GM21390 (cell line): ENCODE measurements around the gene PTPN23.

Source experiments
- ATAC-seq: cut with Tn5 transposase; IDR thresholded peaks from one replicate; pipeline ENCODE4 v1.9.1; 2021; ENCODE audit not compliant: unreplicated experiment

PTPN23 gene

DNA sequence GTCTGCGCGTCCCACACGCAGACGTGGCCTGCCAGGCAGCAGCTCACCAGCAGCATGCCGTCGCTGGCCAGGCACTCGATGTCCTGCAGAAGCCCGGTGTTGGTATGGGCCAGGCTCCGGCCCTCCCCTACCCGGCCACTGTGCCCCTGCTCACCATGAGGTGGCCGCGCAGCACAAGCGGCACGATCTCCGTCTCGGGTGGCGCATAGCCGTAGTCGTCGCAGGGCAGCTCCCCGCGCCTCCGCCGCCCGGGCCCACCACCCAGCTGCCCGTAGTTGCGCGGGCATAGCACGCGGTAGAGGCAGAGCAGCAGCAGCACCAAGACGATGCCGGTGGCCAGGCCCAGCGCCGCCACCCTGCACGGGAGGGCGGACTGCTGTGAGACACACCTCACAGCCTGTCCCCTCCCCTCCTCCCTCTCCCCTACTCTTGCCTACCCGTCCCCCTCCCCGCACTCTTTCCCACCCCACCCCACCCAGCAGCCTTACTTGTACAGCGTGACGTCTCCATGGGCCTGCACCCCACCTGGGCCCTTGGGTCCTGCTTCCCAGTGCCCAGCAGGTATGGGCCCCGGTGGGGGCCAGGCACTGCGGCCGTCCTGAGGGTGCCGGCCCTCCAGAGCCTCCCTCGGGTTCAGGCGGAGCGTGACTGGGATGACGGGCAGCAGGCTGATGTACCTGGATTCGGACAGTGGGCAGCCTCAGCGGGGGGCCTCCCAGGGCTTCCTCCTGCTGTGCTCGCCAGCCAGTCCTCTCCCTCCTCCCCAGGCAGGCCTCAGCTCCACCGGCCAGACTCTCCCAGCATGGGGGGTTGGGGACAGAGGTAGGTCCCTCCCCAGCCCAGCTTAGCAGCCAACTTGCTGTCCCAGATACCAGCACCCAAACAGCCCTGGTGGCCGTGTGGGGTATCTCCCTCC lies 37.6 kb downstream of the PTPN23 start:
- no peak for ATAC-seq

DNA sequence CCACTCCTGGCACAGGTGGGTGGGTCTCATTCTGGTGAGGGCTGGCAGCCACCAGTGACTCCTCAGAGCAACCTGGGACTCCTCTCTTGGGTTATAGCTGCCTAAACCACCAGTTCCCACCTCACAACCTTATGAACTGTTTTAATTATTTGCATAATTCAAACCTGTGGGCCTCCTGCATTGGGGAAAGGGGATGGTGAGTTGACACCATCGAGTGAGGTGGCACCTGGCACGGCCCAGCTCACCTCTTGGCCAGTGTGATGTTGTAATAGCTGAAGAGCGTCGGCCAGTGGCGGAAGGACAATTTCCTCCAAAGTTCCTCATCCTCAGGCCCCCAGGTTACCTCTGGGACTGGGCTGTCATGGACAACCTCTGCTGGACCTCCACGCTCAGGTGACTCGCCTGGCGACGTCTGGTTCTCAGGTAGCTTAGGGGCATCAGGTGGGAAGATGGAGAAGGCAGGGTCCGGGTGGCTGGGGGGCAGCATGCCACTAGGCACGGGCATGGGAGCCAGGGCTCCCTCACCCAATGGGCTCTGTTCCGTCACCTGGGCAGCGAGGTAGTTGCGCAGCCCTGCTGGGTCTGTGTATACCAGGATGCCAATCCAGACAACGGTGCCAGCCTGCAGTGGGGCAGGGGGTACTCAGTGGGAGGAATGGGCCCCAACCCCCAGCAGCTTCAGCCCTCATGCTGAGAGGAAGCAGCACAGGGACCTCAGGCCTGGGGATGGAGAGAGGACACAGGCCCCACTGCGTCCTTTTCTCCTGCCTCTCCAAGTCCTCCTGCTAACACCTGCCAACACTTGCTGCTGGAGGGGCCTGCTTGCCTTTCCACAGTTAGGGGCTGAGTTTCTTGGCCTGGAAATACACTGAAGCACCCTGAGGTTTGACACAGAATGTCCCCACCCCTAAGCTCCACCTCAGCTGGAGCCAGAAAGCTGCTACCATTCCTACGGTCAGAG lies 38.5 kb downstream of the PTPN23 start:
- ATAC-seq, result no peak

DNA sequence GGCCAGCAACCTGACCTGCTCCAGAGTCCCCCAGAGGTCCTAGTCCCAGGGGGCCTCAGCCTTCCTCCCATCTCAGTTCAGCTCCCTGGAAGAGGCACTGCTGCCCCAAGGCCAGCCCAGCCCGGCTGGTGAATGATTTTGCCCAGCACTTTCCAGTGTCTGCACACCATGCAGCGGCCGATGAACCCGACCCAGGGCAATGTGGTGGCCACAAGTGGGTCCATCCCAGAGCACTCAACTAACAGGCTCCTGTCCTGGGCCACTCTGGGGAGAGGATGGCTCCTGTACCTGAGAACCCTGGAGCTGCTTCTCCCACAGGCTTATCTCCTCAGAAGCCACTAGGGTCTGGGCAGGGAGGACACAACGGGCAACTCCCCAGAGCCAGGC lies 39.2 kb downstream of the PTPN23 start:
- no peak for ATAC-seq

DNA sequence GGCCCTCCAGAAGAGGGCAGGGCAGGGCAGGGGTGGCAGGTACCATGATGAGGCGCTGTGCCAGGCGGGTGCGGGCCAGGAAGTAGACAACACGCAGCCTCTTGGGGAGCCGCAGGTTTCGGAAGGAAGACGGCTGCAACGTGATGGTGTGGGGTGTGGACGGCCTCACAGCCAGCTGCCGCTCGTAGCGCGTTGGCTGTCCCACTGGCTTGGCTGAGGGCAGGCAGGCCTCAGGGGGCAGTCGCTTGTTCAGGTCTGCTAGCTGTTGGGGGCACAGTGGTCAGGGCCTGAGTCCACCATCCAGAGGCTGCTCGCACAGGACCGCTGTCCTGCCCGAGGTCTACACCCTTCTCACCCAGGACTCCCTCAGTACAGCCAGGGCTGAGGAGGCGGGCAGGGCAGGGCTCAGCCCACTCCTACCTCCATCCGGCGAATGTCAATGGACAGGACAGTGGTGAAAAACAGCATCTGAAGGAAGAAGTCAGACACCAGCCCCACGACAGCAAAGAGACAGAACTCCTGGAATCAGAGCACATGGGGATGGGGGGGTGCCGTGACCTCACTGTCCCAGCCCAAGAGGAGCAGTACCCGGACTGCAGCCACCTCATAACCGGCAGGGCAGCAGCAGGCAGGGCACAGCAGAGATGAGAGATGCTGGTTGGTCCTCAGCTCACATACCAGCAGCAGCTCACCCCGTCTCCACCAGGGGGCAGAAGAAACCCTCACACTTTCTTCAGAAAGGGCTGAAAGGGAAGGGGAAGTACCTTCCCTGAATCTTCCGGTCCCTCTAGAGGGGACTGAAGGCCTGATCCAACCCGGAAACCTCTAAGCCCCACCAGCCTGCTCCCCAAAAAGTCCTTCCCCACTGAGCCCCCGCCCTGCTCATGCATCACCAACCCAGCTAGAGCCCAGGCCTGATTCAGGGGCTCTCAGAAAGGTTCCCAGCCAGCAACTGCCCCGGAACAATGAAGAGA lies 40.0 kb downstream of the PTPN23 start:
- ATAC-seq, result peak; percentile 83

GRCh38 chr3:47421741-47422649 lies 41.2 kb downstream of the PTPN23 start:
- no peak for ATAC-seq

DNA sequence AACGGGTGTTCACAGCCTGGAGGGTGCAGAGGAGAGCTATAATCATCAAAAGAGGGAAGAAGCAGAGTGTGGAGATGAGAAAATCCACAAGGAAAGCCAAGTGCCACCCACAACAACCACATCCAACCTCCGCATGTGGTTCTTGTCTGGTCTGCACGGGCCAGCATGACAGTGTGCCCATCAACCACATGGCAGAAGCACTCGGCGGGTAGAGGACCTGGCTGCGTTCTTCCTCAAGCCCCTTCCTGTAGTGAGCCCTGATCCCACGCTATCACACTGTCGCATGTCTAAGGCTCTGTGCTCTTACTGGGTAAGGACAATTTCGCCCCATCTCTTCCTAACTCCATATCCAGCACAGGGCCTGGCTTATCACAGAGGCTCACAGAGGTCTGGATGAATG lies 41.9 kb downstream of the PTPN23 start:
- ATAC-seq, result no peak

GRCh38 chr3:47423548-47424145 lies 42.8 kb downstream of the PTPN23 start:
- no peak for ATAC-seq

- no peak for ATAC-seq
These were observed 43.9 kb downstream of the PTPN23 start for GRCh38 chr3:47424434-47425382.

GRCh38 chr3:47425383-47425778 lies 44.6 kb downstream of the PTPN23 start:
- no peak for ATAC-seq

- ATAC-seq, result no peak
These were observed 45.1 kb downstream of the PTPN23 start for GRCh38 chr3:47425959-47426358.

- no peak for ATAC-seq
These were observed 47.0 kb downstream of the PTPN23 start for GRCh38 chr3:47427866-47428265.

- ATAC-seq, result no peak
These were observed 47.8 kb downstream of the PTPN23 start for GRCh38 chr3:47428662-47429061.

GRCh38 chr3:47429476-47430270 lies 48.9 kb downstream of the PTPN23 start:
- ATAC-seq, result no peak

DNA sequence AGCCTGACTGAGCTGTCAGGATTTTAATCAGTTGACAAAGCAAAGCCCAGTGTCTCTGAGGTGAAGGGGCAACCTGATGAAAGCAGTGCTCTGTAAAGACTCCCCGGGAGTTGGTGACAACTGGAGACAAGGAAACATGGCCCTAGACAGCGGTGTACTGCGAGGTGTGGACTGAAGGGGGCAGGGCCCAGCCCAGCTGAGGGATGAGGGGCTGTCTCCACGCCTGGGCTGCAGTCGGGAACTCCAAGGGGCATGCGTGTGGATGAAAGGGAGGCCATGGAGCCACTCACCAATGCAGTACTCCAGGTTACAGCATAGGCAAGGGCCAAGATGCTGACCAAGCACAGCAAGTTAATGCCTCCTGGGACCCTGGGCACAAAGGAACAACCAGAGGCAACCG lies 49.8 kb downstream of the PTPN23 start:
- no peak for ATAC-seq

DNA sequence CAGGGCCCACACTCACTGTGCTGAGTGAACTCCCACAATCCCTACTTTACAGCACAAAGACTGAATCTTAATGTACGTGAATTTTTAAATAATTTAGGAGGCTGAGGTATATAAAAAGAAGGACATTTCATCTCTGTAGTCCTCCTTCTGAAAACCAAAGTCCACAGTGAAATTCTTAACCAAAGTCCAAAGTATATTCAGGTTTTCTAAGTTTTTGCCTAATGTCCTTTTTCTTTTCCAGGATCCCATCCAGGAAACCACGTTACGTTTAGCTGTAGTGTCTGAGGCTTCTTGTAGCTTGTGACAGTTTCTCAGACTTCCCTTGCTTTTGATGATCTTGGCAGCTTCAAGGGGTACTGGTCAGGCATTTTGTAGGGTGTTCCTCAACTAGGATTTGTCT lies 50.4 kb downstream of the PTPN23 start:
- no peak for ATAC-seq

DNA sequence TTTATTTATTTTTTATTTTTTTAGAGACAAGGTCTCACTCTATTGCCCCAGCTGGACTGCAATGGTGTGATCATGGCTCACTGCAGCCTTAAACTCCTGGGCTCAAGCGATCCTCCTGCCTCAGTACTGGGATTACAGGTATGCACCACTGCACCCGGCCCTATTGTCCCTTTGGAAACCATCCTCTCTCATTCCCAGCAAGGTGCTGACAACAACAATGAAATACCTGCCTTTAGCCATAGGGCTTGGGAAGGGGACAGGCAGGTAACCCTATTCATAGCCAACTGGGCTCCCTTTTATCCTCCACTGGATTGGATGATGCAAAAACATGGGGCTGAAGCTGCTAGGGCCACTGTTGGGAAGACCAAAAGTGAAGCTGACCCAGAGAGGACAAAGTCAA lies 51.9 kb downstream of the PTPN23 start:
- no peak for ATAC-seq

GRCh38 chr3:47433796-47434195 lies 53.0 kb downstream of the PTPN23 start:
- ATAC-seq, result no peak
